WTC11 (cell line): ENCODE results near the gene OR5B21. TPM values are rescaled to one million over a fixed set of nuclear protein-coding genes. Genes with fewer than 3 reads are reported as not detected.

ENCODE experiments used
- ATAC-seq: fragments of 200-7000 bp; cut with Tn5 transposase; 2 replicates; pipeline ENCODE4 v1.10.0; 2021; ENCODE audit warnings: mild to moderate bottlenecking, moderate library complexity
- CTCF ChIA-PET: fragments of 300-600 bp; sonication (Branson Sonifier 250); formaldehyde crosslinking; loops from one replicate; lab custom pipeline; 2021; ENCODE audit warnings: antibody characterized with exemption; lab: Charles Lee
- POLR2A ChIA-PET: fragments of 350-600 bp; sonication (Branson Sonifier 250); formaldehyde crosslinking; loops from one replicate; lab custom pipeline; 2021; ENCODE audit warnings: antibody characterized with exemption; lab: Charles Lee
- DNase-seq: peaks from one replicate; pipeline ENCODE4 v3.0.0; 2021; ENCODE audit warnings: low spot score
- H3K27ac Mint-ChIP-seq: 2 replicates; pipeline ENCODE4 v1.8.0; 2021; ENCODE audit warnings: mixed read lengths
- H3K27me3 Mint-ChIP-seq: 2 replicates; pipeline ENCODE4 v1.8.0; 2021; ENCODE audit warnings: low read depth, mild to moderate bottlenecking, moderate library complexity, mixed read lengths
- H3K36me3 Mint-ChIP-seq: 2 replicates; pipeline ENCODE4 v1.8.0; 2021; ENCODE audit warnings: mixed read lengths
- H3K4me1 Mint-ChIP-seq: 2 replicates; pipeline ENCODE4 v1.8.0; 2022; ENCODE audit warnings: mixed read lengths
- H3K4me3 Mint-ChIP-seq: 2 replicates; pipeline ENCODE4 v1.8.0; 2021; ENCODE audit warnings: mild to moderate bottlenecking, moderate library complexity, mixed read lengths
- H3K9me3 Mint-ChIP-seq: 2 replicates; pipeline ENCODE4 v1.8.0; 2021; ENCODE audit warnings: mixed read lengths
- ATF1 ChIP-seq: sonication (generic); formaldehyde crosslinking; IDR thresholded peaks from 2 replicates; pipeline ENCODE4 v1.8.1; 2023; ENCODE audit warnings: mild to moderate bottlenecking, moderate library complexity, missing genetic modification reagents
- ATF2 ChIP-seq: sonication (generic); formaldehyde crosslinking; IDR thresholded peaks from 2 replicates; pipeline ENCODE4 v1.8.1; 2022; ENCODE audit warnings: low read depth, missing genetic modification reagents, borderline replicate concordance
- ATF3 ChIP-seq: sonication (generic); formaldehyde crosslinking; conservative IDR thresholded peaks from 2 replicates; pipeline ENCODE4 v1.8.1; 2022; ENCODE audit warnings: mild to moderate bottlenecking, missing genetic modification reagents
- CTCF ChIP-seq: fragments of 200-600 bp; IDR thresholded peaks from 2 replicates; pipeline ENCODE4 v1.8.0; 2022; ENCODE audit warnings: antibody characterized with exemption
- FOXJ3 ChIP-seq: sonication (generic); formaldehyde crosslinking; IDR thresholded peaks from 2 replicates; pipeline ENCODE4 v1.9.0; 2021; ENCODE audit warnings: missing genetic modification reagents, mild to moderate bottlenecking, borderline replicate concordance
- IRF2 ChIP-seq: sonication (generic); formaldehyde crosslinking; IDR thresholded peaks from 2 replicates; pipeline ENCODE4 v1.8.0; 2022; ENCODE audit warnings: low read depth, missing genetic modification reagents, borderline replicate concordance
- JUN ChIP-seq: sonication (generic); formaldehyde crosslinking; IDR thresholded peaks from 2 replicates; pipeline ENCODE4 v1.8.0; 2023; ENCODE audit warnings: mild to moderate bottlenecking, missing genetic modification reagents
- MLX ChIP-seq: sonication (generic); formaldehyde crosslinking; IDR thresholded peaks from 2 replicates; pipeline ENCODE4 v1.8.1; 2023; ENCODE audit warnings: mild to moderate bottlenecking, missing genetic modification reagents, moderate library complexity
- PREB ChIP-seq: sonication (generic); formaldehyde crosslinking; IDR thresholded peaks from 2 replicates; pipeline ENCODE4 v1.8.1; 2022; ENCODE audit warnings: mild to moderate bottlenecking, missing genetic modification reagents, moderate library complexity, borderline replicate concordance
- RORB ChIP-seq: fragments of 250-450 bp; sonication (Bioruptor Pico); IDR thresholded peaks from 2 replicates; pipeline ENCODE4 v1.9.0; 2021; ENCODE audit warnings: mild to moderate bottlenecking
- SMAD4 ChIP-seq: sonication (generic); formaldehyde crosslinking; IDR thresholded peaks from 2 replicates; pipeline ENCODE4 v1.8.0; 2022; ENCODE audit warnings: mild to moderate bottlenecking, missing genetic modification reagents
- ZNF121 ChIP-seq: sonication (generic); formaldehyde crosslinking; IDR thresholded peaks from 2 replicates; pipeline ENCODE4 v1.8.0; 2023; ENCODE audit warnings: missing genetic modification reagents
- ZNF281 ChIP-seq: sonication (generic); formaldehyde crosslinking; IDR thresholded peaks from 2 replicates; pipeline ENCODE4 v1.8.0; 2023; ENCODE audit warnings: mild to moderate bottlenecking, missing genetic modification reagents
- total RNA-seq: library from RNA; stranded (reverse); gene quantifications from 3 replicates; pipeline ENCODE4 v1.2.3, GENCODE V29; 2021

OR5B21 gene
- total RNA-seq, 1 experiment from 2014 or later, result not detected

- TF ChIP-seq MLX (CRISPR knock-in tag), result no peak
- no peak for TF ChIP-seq PREB (CRISPR knock-in tag)
- no peak for TF ChIP-seq CTCF
- no peak for TF ChIP-seq FOXJ3
- no peak for TF ChIP-seq ATF3 (CRISPR knock-in tag)
- TF ChIP-seq ATF1 (CRISPR knock-in tag), result no peak
- TF ChIP-seq IRF2 (CRISPR knock-in tag), result no peak
- no peak for TF ChIP-seq ZNF121 (CRISPR knock-in tag)
- TF ChIP-seq RORB (CRISPR knock-in tag), result no peak
- no peak for TF ChIP-seq SMAD4
- TF ChIP-seq, all 79 proteins: peak for 0
Measured at GRCh38 chr11:58502004-58502403, 5.9 kb downstream of the OR5B21 start (continued).

GRCh38 chr11:58498464-58498863 is 9.4 kb downstream of the OR5B21 start:
- no peaks in the 10 kb centered on the region for H3K9me3 Mint-ChIP-seq
- DNase-seq, result no peak
- no peaks in the 10 kb centered on the region for H3K27me3 Mint-ChIP-seq

More at GRCh38 chr11:58498464-58498863, 9.4 kb downstream of the OR5B21 start:
- no peak for TF ChIP-seq ZNF281 (CRISPR knock-in tag)
- TF ChIP-seq ATF2 (CRISPR knock-in tag), result no peak
- no peak for TF ChIP-seq JUN (CRISPR knock-in tag)
- TF ChIP-seq, all 79 proteins: peak for 0
- Mint-ChIP-seq H3K4me3 (no peak overlapping the region), H3K27ac (no peak overlapping the region), H3K4me1 (no peaks in the 10 kb centered on the region), H3K36me3 (no peaks in the 10 kb centered on the region)
- CTCF ChIA-PET, result interaction anchor here (1.0 kb wide), 1 partner anchor 25 kb away, joined by 4 read pairs; no protein-coding TSS in a partner anchor
- no peak for ATAC-seq
- POLR2A ChIA-PET, result no interaction called here
